Fibroblast of skin of right biceps (primary cell): Measurements from ENCODE around the gene CTAGE1.
A peak's percentile ranks its signal among the peaks of the same experiment; 100 is the strongest.
"Not testable (repeated sequence)": the region's sequence is repeated elsewhere in the genome, so short reads cannot be mapped to it uniquely, and the experiment has no call there.

Experiments
- DNase-seq: peaks from one replicate; pipeline ENCODE4 v3.0.0-alpha.2; 2013

CTAGE1 gene

DNA sequence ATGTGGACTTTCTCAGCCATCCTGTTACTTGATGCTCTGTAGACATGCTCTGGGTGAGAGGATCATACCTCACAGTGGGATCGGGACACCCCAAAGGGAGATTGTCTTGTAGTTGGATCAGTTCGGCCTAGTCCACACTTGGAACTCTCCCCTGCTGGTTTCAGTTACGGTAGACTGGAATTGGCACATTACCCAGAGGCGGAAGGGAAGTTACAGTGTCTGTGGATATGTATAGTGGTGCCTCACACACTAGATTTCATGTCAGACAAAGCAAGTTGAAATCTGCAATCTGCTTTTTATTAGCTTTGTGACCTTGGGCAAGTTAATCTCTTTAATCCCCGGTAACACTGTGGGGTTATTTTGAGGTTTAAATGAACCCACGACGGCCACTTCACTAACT is 16.2 kb upstream of the CTAGE1 start:
- peak; percentile 75 for DNase-seq

DNA sequence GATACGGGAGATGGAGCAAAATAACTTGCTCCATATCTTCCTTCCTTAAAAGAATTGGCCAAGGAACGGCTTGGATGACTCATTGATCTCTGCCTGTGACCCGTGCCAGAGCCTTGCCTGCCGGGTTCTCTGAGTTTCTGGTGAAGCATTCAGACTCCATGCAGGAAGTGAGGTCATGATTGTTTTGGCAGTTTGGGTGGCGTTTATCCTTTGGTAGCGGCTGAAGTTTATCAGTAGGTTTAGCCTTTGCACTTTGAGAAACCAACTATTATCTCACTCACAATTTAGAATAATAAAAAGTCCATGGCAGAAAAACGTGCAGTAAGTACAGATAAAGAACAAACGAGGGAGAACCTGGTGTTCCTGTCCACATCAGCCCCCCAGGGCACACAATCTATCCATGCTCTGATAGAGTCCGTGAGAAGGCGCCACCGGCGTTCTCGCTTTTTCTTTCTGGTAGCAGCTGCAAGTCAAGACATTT is 15.0 kb upstream of the CTAGE1 start:
- DNase-seq = peak; percentile 88

- DNase-seq = no peak
Measured at GRCh38 chr18:22429564-22429963, 11.8 kb upstream of the CTAGE1 start.

GRCh38 chr18:22428672-22429071 is 11.0 kb upstream of the CTAGE1 start:
- no peak for DNase-seq

DNA sequence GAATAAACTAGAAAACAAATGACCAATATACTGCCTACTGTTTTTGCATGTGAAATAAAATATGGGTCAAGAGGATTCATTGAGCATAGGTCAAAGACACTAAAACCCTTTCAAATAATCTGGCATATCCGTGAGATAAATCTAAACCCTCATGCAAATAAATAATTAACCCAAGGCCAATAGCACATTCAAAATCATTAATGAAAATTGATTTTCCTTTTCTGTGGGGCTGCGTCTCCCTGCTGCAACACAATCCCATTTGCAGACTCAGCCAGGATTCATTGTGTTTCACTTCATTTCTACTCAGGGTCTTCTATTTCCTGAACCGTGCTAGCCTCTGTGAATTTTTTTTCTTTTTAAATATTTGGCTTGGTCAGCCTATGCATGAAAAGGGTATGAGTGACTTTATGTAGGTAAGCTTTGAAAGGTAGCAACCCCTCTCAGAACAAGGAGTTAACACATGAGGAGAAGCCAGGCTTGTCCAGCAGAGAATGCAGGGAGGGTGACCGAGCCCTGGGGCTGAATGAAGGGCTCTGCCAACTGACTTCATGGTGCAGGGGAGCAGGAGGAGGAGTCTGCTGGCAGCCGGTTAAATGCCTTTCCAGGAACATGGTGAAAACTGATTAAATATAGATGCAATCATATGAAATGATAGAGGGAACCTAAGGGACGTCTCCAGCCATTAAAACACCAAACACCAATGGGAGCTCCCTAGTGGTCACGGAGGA is 10.3 kb upstream of the CTAGE1 start:
- no peak for DNase-seq

DNA sequence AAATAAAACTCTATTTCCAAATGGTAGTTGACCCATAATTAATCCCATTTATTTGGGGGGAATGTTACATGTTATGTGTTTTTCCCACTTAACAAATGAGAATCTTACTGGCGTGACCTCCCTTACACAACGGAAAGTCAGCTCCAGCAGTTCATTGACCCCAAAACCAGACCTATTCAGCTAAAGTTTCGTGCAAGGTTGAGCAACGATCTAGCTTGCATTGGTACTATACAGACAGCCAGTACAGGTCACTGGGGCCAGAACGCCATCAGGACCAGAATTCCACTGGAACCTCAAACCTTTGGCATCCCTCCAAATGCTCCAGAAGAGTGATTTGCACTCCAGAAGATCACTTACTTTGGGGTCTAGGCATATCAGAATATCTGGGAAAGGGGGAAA is 6.8 kb upstream of the CTAGE1 start:
- no peak for DNase-seq

DNA sequence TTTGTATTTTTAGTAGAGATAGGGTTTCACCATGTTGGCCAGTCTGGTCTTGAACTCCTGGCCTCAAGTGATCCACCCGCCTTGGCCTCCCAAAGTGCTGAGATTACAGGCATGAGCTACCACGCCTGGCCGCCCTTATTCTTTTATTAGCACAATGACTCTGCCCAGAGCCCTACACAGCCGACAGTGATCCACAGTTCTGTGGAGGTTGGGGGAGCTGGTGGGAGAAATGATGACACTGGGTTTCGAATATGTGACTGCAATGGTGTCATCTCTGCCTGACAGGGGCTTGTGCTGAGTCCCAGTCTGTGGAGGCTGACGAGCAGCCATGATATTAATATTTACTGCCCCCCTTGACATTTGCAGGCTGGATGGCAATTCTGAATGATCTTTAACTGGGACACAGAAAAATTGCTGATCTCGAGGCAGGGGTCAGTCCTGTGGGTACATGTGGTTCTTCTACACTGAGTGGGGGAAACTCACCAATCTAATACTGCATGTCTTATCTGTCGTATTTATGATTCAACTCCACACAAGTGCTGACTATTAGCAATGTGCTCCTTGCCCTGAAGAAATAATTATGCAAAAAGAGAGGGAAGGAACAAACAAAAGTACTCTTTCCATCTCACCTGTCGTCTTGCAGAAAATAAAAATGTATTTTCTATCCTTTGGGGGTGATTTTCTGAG is 6.3 kb upstream of the CTAGE1 start:
- DNase-seq = no peak

DNA sequence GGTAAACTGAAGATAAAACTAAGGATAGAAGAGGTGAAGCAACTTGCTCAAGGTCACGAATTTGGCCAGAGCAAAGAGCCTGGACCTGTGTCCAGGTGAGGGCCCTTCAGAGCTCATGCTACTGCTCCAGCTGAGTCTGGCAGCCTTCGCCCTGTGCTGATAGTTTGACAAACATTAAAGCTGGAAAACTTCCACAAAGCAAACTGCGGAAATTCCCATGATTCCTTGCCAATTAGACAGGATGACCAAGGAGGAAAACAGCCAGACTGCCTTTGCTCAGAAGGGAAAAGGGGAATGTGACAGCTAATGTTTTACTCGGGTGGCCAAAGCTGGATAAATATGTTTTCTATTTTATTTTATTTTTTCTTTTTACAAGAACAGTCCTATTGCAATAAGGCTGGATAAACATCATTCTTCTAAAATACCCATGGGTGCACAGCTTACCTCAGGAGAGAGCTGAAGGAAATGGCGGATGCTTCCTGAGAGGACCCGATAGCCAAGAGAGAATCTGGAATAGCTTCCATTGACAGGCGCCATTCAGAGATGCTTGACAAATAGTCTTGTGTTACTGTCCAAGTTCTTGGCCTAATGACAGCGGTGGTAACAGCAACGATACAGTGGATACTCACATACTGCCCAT is 5.3 kb upstream of the CTAGE1 start:
- peak; percentile 69 for DNase-seq

DNA sequence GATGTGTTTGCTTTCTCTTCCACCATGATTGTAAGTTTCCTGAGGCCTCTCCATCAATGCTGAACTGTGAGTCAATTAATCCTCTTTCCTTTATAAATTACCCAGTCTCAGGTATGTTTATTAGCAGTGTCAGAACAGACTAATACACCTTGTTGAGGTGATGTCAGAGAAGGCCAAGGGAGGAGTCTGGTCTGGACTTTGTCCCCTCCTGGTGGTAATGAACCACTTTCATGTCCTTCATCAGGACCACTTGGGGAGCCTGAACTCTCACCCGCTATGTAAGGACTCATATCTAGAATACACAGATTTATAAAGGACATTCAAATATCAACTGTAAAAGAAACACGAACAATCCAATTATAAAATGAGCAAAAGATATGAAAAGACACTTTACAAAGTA is 2.9 kb upstream of the CTAGE1 start:
- no peak for DNase-seq

DNA sequence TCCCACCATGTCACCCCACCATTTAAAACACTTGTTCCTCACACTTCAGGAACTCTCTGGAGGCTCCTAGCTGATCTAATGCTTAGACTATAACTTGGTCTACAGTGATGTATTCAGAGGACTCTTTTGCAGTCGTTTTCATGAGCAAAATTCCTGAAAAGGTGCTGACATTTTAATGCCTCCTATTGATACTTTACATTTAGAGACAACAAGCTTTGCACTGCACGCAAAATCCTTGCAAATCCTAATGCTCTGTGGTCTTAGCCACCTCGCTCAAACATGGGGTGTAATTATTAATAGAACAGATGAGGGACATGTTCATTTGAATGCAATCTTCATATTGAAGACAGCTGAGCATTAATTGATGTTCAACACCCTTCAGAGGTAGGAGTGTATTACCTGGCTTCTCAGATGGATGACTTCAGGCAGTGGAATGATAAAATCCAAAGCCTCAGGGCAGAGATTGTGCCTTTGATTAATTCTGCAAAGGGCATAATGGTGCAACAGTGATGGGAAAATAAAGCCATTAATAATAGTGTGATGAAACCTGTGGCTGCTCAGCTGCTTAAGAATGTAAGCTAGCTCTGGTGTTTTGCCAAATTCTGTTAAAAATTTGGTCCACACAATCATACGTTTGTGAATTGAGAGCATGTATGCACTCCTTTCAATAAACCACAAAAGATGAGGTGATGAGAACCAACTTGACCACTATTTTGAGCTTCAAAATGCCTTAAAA is 5.4 kb downstream of the CTAGE1 start:
- peak; percentile 92 for DNase-seq

DNA sequence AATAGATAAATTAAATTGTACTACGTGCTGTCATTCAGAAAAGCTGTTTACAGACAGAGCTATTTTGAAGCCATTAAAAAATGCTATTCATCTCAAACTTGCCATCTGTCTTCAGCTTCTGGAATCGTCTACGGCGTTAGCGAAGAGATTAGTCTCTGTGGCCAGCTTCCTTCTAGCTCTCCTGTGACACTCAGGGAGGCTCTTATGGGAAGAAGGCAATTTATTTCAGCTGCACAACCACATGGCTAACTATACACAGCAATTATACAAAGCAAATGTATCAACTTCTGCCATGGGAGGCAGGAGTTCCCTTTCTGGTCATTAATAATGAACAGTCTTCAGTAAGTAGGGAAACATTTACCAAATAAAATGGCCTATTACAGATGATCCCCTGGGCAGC is 6.3 kb downstream of the CTAGE1 start:
- DNase-seq = no peak

DNA sequence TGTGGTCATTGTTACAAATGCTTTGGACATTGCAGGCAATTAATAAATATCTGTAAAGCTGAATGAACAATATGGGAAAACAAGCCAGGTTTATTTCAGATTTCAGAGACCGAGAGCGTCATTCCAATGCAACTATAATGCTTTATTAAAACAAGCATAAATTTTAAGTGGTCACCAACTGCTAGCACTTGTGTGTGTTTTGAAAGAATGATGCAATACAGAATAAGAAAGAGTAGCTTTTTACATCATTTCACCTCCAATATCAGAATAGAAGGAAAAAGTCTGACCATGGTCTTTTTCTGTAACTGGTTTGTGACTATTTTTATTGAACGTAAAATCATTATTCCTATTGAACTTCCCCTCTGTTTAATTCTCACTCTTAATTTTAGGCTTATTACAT is 7.6 kb downstream of the CTAGE1 start:
- DNase-seq = no peak

DNA sequence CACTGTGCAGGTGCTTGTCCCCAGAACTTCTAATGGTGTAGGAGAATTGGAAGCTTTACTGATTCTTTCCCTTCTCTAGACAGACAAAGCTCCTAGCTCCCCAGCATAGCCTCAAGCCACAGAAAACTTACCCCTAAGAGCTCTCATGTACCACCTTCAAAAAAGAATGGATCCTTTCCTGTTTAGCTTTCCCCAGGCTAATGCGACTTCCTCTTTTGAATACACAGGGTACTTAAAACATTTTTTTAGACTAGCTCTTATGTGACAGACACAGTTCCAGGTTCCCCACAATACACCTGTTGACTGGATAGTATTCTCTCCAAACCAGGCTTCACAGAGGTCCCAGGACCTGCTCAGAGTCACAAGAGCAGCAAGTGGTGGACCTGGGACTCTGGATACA is 8.3 kb downstream of the CTAGE1 start:
- no peak for DNase-seq

DNA sequence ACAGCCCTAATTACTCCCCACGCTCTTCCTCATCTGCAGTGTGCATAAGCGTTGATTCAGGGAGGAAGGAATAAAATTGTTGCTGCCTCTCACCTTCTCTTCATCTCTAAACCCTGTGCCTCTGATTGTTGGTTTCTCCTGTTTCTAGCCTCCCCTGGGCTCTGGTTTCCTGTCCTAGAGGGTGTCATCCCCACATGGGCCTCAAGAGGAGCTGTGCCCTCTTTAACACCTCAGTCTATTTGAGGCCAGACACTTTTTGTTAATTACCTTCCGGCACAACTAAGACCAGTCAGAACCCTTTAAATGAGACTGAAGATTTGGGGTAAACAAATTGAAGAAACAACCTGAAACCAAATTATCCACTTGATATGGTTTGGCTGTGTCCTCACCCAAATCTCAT is 9.7 kb downstream of the CTAGE1 start:
- DNase-seq = no peak

DNA sequence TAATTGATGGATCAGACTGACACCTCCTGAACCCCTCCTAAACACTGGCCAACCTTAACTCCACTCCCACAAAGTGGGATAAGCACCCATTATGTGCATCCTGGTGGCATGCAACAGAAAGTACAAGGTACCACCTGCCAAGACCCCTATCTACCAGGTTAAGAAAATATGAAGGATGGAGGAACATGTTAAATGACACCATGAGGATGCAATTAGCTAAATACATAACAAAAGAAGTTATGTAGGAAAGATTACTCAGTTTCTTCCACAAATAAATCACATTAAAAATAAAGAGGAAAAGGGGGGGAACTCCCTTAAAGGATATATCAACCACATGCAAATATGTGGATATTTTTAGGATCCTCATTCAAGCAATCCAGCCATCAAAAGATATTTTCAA is 12.6 kb downstream of the CTAGE1 start:
- DNase-seq = no peak

DNA sequence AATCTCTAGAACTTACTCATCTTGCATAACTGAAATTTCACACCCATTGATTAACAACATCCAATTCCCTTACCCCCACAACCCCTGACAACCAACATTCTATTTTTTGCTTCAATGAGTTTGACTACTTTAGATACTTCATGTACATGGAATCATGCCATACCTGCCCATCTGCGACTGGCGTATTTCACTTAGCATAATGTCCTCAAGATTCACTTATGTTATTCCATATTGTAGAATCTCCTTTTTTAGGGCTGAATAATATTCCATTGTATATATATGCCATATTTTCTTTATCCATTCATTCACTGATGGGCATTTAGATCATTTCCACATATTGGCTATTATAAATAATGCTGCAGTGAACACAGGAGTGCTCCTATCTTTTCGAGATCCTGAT is 13.8 kb downstream of the CTAGE1 start:
- no peak for DNase-seq

GRCh38 chr18:22399949-22400348 is 17.8 kb downstream of the CTAGE1 start:
- no peak for DNase-seq

GRCh38 chr18:22398464-22398863 is 19.3 kb downstream of the CTAGE1 start:
- DNase-seq = no peak

- DNase-seq = no peak
Measured at GRCh38 chr18:22394428-22394827, 23.3 kb downstream of the CTAGE1 start.

DNA sequence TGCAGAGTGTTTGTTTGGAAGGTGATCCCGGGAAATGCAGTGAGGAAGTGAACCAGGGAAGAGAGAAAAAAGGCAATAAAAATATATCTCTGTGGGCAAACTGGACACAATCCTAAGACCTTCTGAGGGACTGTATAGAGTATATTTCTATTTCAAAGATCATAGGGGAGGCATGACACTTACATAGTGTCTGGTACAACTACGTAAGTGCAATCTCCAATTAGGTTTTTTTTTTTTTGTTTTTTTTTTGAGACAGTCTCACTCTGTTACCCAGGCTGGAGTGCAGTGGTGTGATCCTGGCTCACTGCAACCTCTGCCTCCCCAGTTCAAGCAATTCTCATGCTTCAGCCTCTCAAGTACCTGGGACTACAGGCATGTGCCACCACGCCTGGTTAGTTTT is 24.6 kb downstream of the CTAGE1 start:
- not testable (repeated sequence) for DNase-seq

DNA sequence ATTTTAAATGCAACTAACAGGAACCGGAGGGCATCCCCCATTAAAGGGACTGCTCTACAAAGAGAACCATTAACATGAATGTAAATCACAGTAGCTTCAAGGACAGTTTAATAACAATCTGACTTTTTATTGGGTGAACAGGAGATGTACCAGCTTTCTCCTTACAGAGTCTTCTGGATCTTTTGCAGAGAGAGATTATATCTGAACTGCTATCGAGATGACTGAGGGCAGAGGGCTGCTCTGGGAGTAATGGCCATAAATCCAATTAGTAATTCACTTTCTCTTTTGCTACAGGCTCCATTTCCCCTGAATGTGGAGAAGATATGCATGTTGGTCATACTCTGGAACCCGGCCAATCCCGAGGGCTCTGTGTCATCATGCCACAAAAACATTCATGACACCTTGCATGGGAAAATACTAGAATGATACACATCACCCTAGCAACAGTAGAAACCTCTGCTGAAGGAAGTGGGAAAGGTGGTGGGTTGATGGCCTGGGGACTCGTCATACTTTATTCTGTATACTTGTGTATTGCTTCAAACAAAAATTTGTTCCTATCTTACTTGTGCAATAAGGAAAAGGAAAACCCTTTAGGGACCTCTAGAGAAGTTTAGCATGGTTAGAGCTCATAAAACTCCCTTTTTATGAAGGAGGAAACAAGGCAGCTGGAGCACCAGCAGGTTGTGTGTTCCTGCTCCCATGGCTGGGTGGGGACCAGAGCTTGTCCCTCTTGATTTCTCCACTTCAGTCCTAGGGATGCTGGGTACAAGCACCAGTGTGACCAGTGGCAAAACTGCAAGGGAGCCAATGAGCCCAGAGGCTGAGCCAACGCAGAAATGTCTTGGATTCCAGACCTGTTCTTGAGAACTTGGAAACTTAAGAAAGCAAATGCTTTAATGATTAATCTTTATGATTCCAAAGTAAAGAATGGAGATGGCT is 26.0 kb downstream of the CTAGE1 start:
- peak; percentile 92 for DNase-seq

DNA sequence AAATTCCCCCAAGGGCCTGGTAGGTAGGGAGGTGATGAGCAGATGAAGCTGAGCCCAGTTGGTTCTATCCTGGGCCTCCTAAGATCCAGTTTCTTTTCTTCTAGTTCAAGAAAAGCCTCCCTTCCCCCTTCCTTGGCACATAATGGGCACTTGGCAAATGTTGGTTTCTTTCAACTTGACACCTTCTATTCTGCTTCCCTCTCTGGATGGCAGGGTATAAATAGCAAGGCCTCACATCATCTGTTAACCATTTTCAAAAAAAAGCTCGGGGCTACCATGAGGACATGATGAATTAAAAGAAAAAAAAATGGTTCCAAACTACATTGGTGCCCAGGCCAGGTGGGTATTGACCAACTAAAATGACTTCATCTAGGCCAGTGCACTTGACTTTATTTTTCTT is 29.9 kb downstream of the CTAGE1 start:
- DNase-seq = no peak
